Fibroblast of lung (primary cell): Measurements from ENCODE around the gene TMEM132C. TPM values are rescaled to one million over a fixed set of nuclear protein-coding genes. Genes with fewer than 3 reads are reported as not detected.

ENCODE experiments used
- DNase-seq, 2 donors: peaks; one replicate each; pipeline versions ENCODE4 v3.0.0 to v3.0.0-alpha.2; 2010; ENCODE audit warnings: low read depth in 2 of 2
- H2AFZ ChIP-seq: 2 replicates; pipeline ENCODE4 v1.5.1; 2012; ENCODE audit warnings: low read length, control low read depth, inconsistent platforms
- H3K27ac ChIP-seq: 2 replicates; pipeline ENCODE4 v1.5.1; 2011; ENCODE audit warnings: low read length, control low read depth; ENCODE audit not compliant: insufficient read depth
- H3K27me3 ChIP-seq: 2 replicates; pipeline ENCODE4 v1.5.1; 2011; ENCODE audit warnings: mild to moderate bottlenecking, low read length; ENCODE audit not compliant: control insufficient read depth, insufficient read depth
- H3K36me3 ChIP-seq: 2 replicates; pipeline ENCODE4 v1.5.1; 2011; ENCODE audit warnings: low read length; ENCODE audit not compliant: control insufficient read depth, insufficient read depth
- H3K4me1 ChIP-seq: 2 replicates; pipeline ENCODE4 v1.5.1; 2011; ENCODE audit warnings: low read length; ENCODE audit not compliant: control insufficient read depth, insufficient read depth; ENCODE audit errors: extremely low read depth
- H3K4me2 ChIP-seq: 2 replicates; pipeline ENCODE4 v1.5.1; 2011; ENCODE audit warnings: low read length, control low read depth; ENCODE audit not compliant: insufficient read depth; ENCODE audit errors: extremely low read depth
- H3K4me3 ChIP-seq, 4 experiments: fragments of 200-600 bp in 1 of 4; sonication (generic) in 1 of 4; replicated peaks in 1 of 4; 2 replicates each; pipeline ENCODE4 v1.5.1; 2011 to 2016; ENCODE audit warnings: low read length in 4 of 4, low read depth in 3 of 4, mild to moderate bottlenecking in 3 of 4, control low read depth in 2 of 4, inconsistent platforms in 1 of 4, mixed read lengths in 1 of 4; ENCODE audit not compliant: insufficient read depth in 1 of 4; ENCODE audit errors: control extremely low read depth in 1 of 4
- H3K79me2 ChIP-seq: 2 replicates; pipeline ENCODE4 v1.5.1; 2012; ENCODE audit warnings: mild to moderate bottlenecking, low read length, inconsistent platforms; ENCODE audit not compliant: control insufficient read depth, insufficient read depth
- H3K9ac ChIP-seq: 2 replicates; pipeline ENCODE4 v1.5.1; 2011; ENCODE audit warnings: mild to moderate bottlenecking, low read length, control low read depth; ENCODE audit not compliant: insufficient read depth
- H3K9me3 ChIP-seq: 2 replicates; pipeline ENCODE4 v1.5.1; 2012; ENCODE audit warnings: low read depth, low read length; ENCODE audit not compliant: control insufficient read depth, insufficient read depth
- H4K20me1 ChIP-seq: 2 replicates; pipeline ENCODE4 v1.5.1; 2011; ENCODE audit warnings: low read length; ENCODE audit not compliant: control insufficient read depth, insufficient read depth; ENCODE audit errors: extremely low read depth
- EZH2 ChIP-seq: IDR thresholded peaks from 2 replicates; pipeline ENCODE4 v1.5.1; 2012; ENCODE audit warnings: low read length, control low read depth, mild to moderate bottlenecking; ENCODE audit errors: missing control alignments
- polyA plus RNA-seq, 2 donors: library from polyadenylated mRNA; depleted of rRNA in 1 of 2; stranded (reverse) in 1 of 2; unstranded in 1 of 2; fragments of >200 nt; gene quantifications; 2 replicates each; pipeline ENCODE4 v1.2.1, GENCODE V29; 2011 to 2012; ENCODE audit warnings: missing spikeins in 1 of 2
- total RNA-seq: library from RNA; depleted of rRNA; stranded (reverse); fragments of >200 nt; gene quantifications from 2 replicates; pipeline ENCODE4 v1.2.1, GENCODE V29; 2014
- TF ChIP-seq, protein P1 (sequence below), 2 donors: IDR thresholded peaks in 1 of 2; conservative IDR thresholded peaks in 1 of 2; 1 replicate in 1 of 2; 2 replicates in 1 of 2; pipeline ENCODE4 v1.5.1; 2011 to 2012; ENCODE audit warnings: low read length in 2 of 2, control low read depth in 1 of 2, inconsistent platforms in 1 of 2, low read depth in 1 of 2, mild to moderate bottlenecking in 1 of 2

The TMEM132C gene
- total and polyA plus RNA-seq, 2 donors (not counting 1 experiment from before 2014, with no cell fraction given), result not detected

DNA sequence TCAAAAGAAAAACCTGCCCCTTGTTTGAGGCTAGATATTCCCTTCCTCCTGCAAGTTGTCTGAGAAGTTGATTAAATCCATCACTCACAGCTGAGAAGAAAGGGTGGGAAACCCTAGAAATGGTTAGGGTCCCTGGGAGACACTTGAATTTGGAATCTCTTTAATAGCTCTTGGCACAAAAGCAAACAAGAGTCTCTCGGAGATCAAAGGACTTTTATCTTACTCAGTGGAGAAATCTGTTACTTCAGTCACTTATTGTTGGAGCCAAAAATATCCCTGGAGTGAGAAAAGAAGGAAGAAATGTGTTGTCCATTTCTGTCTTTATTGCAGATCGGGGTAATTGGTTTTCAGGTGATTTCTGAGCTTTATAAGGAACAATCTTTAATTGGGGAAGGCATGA, 47.0 kb downstream of the TMEM132C start:
- Histone ChIP-seq H3K27me3 (no peaks in the 10 kb centered on the region), H4K20me1 (no peaks in the 10 kb centered on the region), H3K9ac (no peak overlapping the region), H3K79me2 (no peaks in the 10 kb centered on the region), H3K9me3 (no peaks in the 10 kb centered on the region), H3K4me3 (no peak overlapping the region), H3K27ac (no peak overlapping the region), H3K4me1 (no peaks in the 10 kb centered on the region), H2AFZ (no peak overlapping the region), H3K36me3 (no peaks in the 10 kb centered on the region), H3K4me2 (no peak overlapping the region)
- TF ChIP-seq, protein P1, sequence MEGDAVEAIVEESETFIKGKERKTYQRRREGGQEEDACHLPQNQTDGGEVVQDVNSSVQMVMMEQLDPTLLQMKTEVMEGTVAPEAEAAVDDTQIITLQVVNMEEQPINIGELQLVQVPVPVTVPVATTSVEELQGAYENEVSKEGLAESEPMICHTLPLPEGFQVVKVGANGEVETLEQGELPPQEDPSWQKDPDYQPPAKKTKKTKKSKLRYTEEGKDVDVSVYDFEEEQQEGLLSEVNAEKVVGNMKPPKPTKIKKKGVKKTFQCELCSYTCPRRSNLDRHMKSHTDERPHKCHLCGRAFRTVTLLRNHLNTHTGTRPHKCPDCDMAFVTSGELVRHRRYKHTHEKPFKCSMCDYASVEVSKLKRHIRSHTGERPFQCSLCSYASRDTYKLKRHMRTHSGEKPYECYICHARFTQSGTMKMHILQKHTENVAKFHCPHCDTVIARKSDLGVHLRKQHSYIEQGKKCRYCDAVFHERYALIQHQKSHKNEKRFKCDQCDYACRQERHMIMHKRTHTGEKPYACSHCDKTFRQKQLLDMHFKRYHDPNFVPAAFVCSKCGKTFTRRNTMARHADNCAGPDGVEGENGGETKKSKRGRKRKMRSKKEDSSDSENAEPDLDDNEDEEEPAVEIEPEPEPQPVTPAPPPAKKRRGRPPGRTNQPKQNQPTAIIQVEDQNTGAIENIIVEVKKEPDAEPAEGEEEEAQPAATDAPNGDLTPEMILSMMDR (conservative IDR thresholded peaks at IDR 0.05 in 1 of 2, IDR thresholded peaks at IDR 0.05 in 1 of 2; ENCODE audit: low read depth in 1 of 2, low read length in 2 of 2), result no peak
- TF ChIP-seq EZH2, result no peak
- no peak for DNase-seq

DNA sequence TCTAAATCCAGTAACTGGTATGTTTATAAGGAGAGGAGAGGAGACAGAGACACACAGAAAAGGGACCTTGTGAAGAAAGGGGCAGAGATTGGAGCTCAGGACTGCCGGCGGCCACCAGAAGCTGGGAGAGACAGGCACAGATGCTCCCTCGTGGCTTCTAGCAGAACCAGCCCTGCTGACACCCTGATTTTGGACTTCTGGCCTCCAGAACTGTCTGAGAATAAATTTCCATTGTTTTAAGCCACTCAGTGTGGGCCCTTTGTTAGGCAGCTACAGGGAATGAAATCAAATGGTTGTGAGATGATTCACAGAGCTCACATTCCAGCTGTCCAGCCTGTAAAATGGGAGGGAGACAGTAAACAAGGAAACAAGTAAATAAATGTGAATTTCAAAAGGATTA, 47.6 kb downstream of the TMEM132C start:
- DNase-seq, result no peak
- H3K36me3 ChIP-seq, result no peaks in the 10 kb centered on the region
- no peak for TF ChIP-seq EZH2
- TF ChIP-seq, protein P1 (conservative IDR thresholded peaks at IDR 0.05 in 1 of 2, IDR thresholded peaks at IDR 0.05 in 1 of 2; ENCODE audit: low read depth in 1 of 2, low read length in 2 of 2), result no peak
- H4K20me1 ChIP-seq, result no peaks in the 10 kb centered on the region
- H3K27ac ChIP-seq, result no peak overlapping the region
- H2AFZ ChIP-seq, result no peak overlapping the region
- no peak overlapping the region for H3K4me3 ChIP-seq
- no peaks in the 10 kb centered on the region for H3K9me3 ChIP-seq
- no peaks in the 10 kb centered on the region for H3K4me1 ChIP-seq
- H3K9ac ChIP-seq, result no peak overlapping the region
- no peak overlapping the region for H3K4me2 ChIP-seq
- no peaks in the 10 kb centered on the region for H3K27me3 ChIP-seq
- no peaks in the 10 kb centered on the region for H3K79me2 ChIP-seq

DNA sequence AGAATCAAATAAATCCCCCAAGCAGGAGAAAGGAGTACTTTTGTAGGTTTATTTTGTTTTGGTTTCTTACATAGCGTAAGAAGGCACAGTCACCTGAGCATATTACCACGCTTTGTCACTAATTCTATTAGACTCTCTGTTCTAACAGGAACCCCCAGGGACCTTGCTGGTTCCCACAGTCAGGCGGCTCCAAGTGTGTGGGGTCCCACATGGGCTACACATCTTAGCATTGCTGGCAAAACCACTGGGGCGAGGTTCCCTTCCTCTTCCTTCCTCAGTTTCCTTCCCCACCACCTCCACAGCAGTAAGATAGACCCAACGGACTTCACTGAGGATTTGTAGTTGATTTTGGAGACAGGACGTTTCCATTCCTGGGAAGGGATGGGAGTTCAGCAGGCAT, 49.1 kb downstream of the TMEM132C start:
- H3K79me2 ChIP-seq, result no peaks in the 10 kb centered on the region
- no peak overlapping the region for H3K4me2 ChIP-seq
- no peaks in the 10 kb centered on the region for H3K9me3 ChIP-seq
- H2AFZ ChIP-seq, result no peak overlapping the region
- H4K20me1 ChIP-seq, result no peaks in the 10 kb centered on the region
- H3K4me3 ChIP-seq, result no peak overlapping the region
- TF ChIP-seq, protein P1 (conservative IDR thresholded peaks at IDR 0.05 in 1 of 2, IDR thresholded peaks at IDR 0.05 in 1 of 2; ENCODE audit: low read depth in 1 of 2, low read length in 2 of 2), result no peak
- TF ChIP-seq EZH2, result no peak
- DNase-seq, result no peak
- H3K36me3 ChIP-seq, result no peaks in the 10 kb centered on the region
- no peaks in the 10 kb centered on the region for H3K4me1 ChIP-seq
- no peak overlapping the region for H3K9ac ChIP-seq
- H3K27me3 ChIP-seq, result no peaks in the 10 kb centered on the region
- no peak overlapping the region for H3K27ac ChIP-seq
